ENCODE results near the gene PARP16. TPM values are rescaled to one million over a fixed set of nuclear protein-coding genes. Genes with fewer than 3 reads are reported as not detected.
"Not testable (repeated sequence)": the region's sequence is repeated elsewhere in the genome, so short reads cannot be mapped to it uniquely, and the experiment has no call there.

The PARP16 gene
- total and polyA plus RNA-seq, 3 donors from 2014 or later: 12.3 to 30.9 (median 24.3) TPM

GRCh38 chr15:65231306-65231705 is 55.4 kb downstream of the PARP16 start:
- intact Hi-C loops (cut with DNase I; ENCODE audit: low total_unique reads): no loop called here
- no peak overlapping the region for H3K27ac ChIP-seq

GRCh38 chr15:65226901-65227300 is 59.8 kb downstream of the PARP16 start:
- H3K4me3 ChIP-seq; H3K4me1 ChIP-seq; H3K27ac ChIP-seq; H3K9me3 ChIP-seq; intact Hi-C loops (cut with DNase I; ENCODE audit: low total_unique reads); DNase-seq; H3K36me3 ChIP-seq (ENCODE audit: low read depth, missing control alignments); H3K27me3 ChIP-seq: not testable (repeated sequence)
- 51 to 60% methylated on average over 2 to 5 of the region's 10 CpGs for WGBS, 2 donors

More at GRCh38 chr15:65231306-65231705, 55.4 kb downstream of the PARP16 start:
- Histone ChIP-seq H3K36me3 (ENCODE audit: low read depth, missing control alignments) (no peaks in the 10 kb centered on the region), H3K9me3 (no peaks in the 10 kb centered on the region), H3K4me1 (no peaks in the 10 kb centered on the region), H3K27me3 (no peaks in the 10 kb centered on the region), H3K4me3 (no peak overlapping the region)
- no peak for DNase-seq
- TF ChIP-seq CTCF (IDR thresholded peaks at IDR 0.05) (no peak), POLR2A (IDR thresholded peaks at IDR 0.05) (no peak)
- WGBS, 2 donors: 86 to 94% methylated on average over 10 of the region's 10 CpGs

- Histone ChIP-seq H3K4me1 (no peaks in the 10 kb centered on the region), H3K27ac (no peak overlapping the region), H3K9me3 (no peaks in the 10 kb centered on the region), H3K4me3 (no peak overlapping the region), H3K36me3 (ENCODE audit: low read depth, missing control alignments) (no peaks in the 10 kb centered on the region), H3K27me3 (no peaks in the 10 kb centered on the region)
- DNase-seq: no peak
- TF ChIP-seq POLR2A (IDR thresholded peaks at IDR 0.05) (no peak), CTCF (IDR thresholded peaks at IDR 0.05) (no peak)
- intact Hi-C loops (cut with DNase I; ENCODE audit: low total_unique reads): no loop called here
- WGBS, 2 donors: 88 to 96% methylated on average over 3 of the region's 3 CpGs
Observed at GRCh38 chr15:65226221-65226620, 60.5 kb downstream of the PARP16 start.

GRCh38 chr15:65223996-65224395 is 62.7 kb downstream of the PARP16 start:
- TF ChIP-seq CTCF (IDR thresholded peaks at IDR 0.05) (no peak), POLR2A (IDR thresholded peaks at IDR 0.05) (no peak)
- H3K27me3 ChIP-seq: no peaks in the 10 kb centered on the region
- H3K4me3 ChIP-seq: no peak overlapping the region
- no peak overlapping the region for H3K27ac ChIP-seq
- H3K36me3 ChIP-seq (ENCODE audit: low read depth, missing control alignments): no peaks in the 10 kb centered on the region
- H3K4me1 ChIP-seq: no peaks in the 10 kb centered on the region
- intact Hi-C loops (cut with DNase I; ENCODE audit: low total_unique reads): no loop called here
- DNase-seq: no peak
- 86 to 87% methylated on average over 6 of the region's 6 CpGs for WGBS, 2 donors
- no peaks in the 10 kb centered on the region for H3K9me3 ChIP-seq

- TF ChIP-seq POLR2A (IDR thresholded peaks at IDR 0.05) (no peak), CTCF (IDR thresholded peaks at IDR 0.05) (no peak)
- Histone ChIP-seq H3K4me3 (no peak overlapping the region), H3K36me3 (ENCODE audit: low read depth, missing control alignments) (no peaks in the 10 kb centered on the region), H3K27me3 (no peaks in the 10 kb centered on the region), H3K27ac (no peak overlapping the region), H3K9me3 (no peaks in the 10 kb centered on the region), H3K4me1 (no peaks in the 10 kb centered on the region)
- DNase-seq: no peak
- 74 to 84% methylated on average over 4 of the region's 4 CpGs for WGBS, 2 donors
- intact Hi-C loops (cut with DNase I; ENCODE audit: low total_unique reads): no loop called here
Observed at GRCh38 chr15:65222891-65223290, 63.8 kb downstream of the PARP16 start.

All from testis (tissue), 3 donors.